NCI-H345 treated with DMSO at 0.1 percent for 48 hours (cell line): ENCODE results near the gene RTP3.
"Not testable (repeated sequence)": the region's sequence is repeated elsewhere in the genome, so short reads cannot be mapped to it uniquely, and the experiment has no call there.

Experiments
- DNase-seq: peaks from one replicate; lab custom pipeline; 2025; ENCODE audit not compliant: unreplicated experiment; lab: John Stamatoyannopoulos, UW

RTP3 gene

GRCh38 chr3:46544771-46545503 is 47.2 kb downstream of the RTP3 start:
- no peak for DNase-seq

GRCh38 chr3:46545818-46546630 is 48.2 kb downstream of the RTP3 start:
- DNase-seq = no peak

- no peak for DNase-seq
These were observed 49.2 kb downstream of the RTP3 start for GRCh38 chr3:46546896-46547440.

GRCh38 chr3:46548611-46549010 is 50.8 kb downstream of the RTP3 start:
- DNase-seq = not testable (repeated sequence)

GRCh38 chr3:46549408-46549904 is 51.7 kb downstream of the RTP3 start:
- DNase-seq = no peak

GRCh38 chr3:46549989-46550388 is 52.2 kb downstream of the RTP3 start:
- DNase-seq = no peak
